IMR-90 (cell line): ENCODE measurements around the gene SEL1L.

Experiments
- RAD21 ChIP-seq: IDR thresholded peaks from 2 replicates; pipeline ENCODE4 v1.6.1; 2012; ENCODE audit warnings: low read length, improper control_type of control experiment
- RFX5 ChIP-seq: IDR thresholded peaks from 2 replicates; pipeline ENCODE4 v1.8.0; 2012; ENCODE audit warnings: low read depth, mild to moderate bottlenecking, low read length, moderate library complexity
- SMC3 ChIP-seq: fragments of 150-350 bp; IDR thresholded peaks from 2 replicates; pipeline ENCODE4 v1.6.1; 2016; ENCODE audit warnings: low read depth, mild to moderate bottlenecking, antibody characterized with exemption, low read length, moderate library complexity
- TF ChIP-seq, protein P1 (sequence below): conservative IDR thresholded peaks from 2 replicates; pipeline ENCODE4 v1.5.1; 2012; ENCODE audit warnings: mild to moderate bottlenecking, low read depth, low read length, improper control_type of control experiment

DNA sequence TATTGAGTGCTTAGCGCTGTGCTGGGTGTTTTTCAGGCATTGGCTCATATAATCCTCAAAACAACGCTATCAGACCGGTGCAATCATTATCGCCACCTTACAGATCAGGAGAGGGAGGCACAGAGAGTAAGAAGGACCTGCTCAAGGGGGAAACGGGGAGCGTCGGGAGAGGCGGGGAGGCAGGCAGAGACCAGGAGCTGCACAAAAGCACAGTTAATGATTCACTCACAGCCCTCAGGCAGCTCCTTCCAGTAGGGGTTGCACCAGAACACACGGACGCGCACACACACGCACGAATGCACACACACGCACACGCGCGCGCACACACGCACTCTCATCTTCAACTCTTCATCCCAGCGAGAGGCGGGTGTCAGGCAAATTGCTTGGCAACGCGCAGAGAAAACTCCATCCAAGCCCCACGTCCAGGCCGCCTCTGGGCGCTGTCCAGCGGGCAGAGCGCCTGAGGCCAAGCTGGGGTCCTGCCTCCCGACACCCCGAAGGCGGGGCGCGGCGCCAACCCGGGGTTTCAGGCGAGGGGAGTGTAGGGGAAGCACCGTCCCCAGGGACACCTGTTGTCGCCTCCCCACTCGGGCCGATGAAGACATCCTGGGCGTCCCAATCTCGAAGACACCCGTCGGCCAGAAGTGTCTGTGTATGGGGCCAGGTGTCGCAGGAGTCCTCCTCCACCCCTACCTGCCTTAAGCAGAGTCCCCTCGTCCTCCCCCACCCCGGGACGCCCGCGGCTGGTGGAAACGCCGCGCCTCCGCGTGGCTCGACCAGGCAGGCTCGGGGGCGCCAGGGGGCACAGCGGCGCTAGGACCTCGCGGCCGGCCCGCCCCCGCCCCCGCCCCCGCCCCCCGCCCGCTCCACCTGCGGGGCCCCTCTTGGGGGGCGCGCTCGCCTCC lies 98.0 kb downstream of the SEL1L start:
- no peak for TF ChIP-seq RFX5
- TF ChIP-seq, protein P1, sequence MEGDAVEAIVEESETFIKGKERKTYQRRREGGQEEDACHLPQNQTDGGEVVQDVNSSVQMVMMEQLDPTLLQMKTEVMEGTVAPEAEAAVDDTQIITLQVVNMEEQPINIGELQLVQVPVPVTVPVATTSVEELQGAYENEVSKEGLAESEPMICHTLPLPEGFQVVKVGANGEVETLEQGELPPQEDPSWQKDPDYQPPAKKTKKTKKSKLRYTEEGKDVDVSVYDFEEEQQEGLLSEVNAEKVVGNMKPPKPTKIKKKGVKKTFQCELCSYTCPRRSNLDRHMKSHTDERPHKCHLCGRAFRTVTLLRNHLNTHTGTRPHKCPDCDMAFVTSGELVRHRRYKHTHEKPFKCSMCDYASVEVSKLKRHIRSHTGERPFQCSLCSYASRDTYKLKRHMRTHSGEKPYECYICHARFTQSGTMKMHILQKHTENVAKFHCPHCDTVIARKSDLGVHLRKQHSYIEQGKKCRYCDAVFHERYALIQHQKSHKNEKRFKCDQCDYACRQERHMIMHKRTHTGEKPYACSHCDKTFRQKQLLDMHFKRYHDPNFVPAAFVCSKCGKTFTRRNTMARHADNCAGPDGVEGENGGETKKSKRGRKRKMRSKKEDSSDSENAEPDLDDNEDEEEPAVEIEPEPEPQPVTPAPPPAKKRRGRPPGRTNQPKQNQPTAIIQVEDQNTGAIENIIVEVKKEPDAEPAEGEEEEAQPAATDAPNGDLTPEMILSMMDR: no peak
- no peak for TF ChIP-seq SMC3
- TF ChIP-seq RAD21: no peak
